LNCAP (cell line): Measurements from ENCODE around the gene UGT1A4.

Source experiments
- TF ChIP-seq, protein P1 (sequence below): fragments of 450-650 bp; IDR thresholded peaks from 2 replicates; pipeline ENCODE4 v1.5.1; 2017; ENCODE audit warnings: mild to moderate bottlenecking

Gene UGT1A4

DNA sequence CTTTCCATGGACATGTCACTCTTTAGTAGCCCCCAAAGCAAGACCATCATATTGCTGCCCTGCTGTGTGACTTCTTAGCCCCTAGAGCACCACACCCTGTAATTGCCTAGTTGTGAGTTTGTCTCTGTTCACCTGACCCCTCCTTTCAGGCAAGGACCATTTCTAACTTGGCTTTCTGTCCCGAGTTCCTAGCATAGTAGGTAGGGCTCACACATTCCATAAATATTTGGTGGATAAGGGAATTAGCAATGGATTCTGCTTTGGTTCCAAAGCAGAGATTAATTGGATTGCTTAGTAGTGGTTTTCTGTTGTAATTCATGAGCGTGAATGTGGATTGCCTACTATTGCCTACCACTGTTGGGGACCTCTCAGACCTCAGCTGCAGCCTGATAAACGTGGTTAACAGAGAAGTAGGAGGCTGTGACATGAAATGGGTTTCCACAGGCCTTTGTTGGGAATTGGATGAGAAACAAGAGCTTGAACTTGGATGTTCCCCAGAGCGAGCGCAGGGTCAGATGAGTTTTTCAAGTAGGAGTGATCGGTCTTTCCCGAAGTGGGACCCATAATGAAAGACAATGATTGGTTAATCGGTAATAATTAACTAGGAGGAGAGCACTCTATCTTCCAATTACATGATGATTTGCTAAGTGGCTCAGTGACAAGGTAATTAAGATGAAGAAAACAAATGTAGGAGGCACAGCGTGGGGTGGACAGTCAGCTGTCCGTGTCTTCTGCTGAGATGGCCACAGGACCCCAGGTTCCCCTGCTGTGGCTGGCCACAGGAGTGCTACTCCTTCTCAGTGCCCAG, 28.1 kb downstream of the UGT1A4 start:
- TF ChIP-seq, protein P1, sequence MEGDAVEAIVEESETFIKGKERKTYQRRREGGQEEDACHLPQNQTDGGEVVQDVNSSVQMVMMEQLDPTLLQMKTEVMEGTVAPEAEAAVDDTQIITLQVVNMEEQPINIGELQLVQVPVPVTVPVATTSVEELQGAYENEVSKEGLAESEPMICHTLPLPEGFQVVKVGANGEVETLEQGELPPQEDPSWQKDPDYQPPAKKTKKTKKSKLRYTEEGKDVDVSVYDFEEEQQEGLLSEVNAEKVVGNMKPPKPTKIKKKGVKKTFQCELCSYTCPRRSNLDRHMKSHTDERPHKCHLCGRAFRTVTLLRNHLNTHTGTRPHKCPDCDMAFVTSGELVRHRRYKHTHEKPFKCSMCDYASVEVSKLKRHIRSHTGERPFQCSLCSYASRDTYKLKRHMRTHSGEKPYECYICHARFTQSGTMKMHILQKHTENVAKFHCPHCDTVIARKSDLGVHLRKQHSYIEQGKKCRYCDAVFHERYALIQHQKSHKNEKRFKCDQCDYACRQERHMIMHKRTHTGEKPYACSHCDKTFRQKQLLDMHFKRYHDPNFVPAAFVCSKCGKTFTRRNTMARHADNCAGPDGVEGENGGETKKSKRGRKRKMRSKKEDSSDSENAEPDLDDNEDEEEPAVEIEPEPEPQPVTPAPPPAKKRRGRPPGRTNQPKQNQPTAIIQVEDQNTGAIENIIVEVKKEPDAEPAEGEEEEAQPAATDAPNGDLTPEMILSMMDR: no peak

DNA sequence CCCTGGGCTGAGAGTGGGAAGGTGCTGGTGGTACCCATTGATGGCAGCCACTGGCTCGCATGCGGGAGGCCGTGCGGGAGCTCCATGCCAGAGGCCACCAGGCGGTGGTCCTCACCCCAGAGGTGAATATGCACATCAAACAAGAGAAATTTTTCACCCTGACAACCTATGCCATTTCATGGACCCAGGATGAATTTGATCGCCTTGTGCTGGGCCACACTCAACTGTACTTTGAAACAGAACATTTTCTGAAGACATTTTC, 28.7 kb downstream of the UGT1A4 start:
- TF ChIP-seq, protein P1: no peak

DNA sequence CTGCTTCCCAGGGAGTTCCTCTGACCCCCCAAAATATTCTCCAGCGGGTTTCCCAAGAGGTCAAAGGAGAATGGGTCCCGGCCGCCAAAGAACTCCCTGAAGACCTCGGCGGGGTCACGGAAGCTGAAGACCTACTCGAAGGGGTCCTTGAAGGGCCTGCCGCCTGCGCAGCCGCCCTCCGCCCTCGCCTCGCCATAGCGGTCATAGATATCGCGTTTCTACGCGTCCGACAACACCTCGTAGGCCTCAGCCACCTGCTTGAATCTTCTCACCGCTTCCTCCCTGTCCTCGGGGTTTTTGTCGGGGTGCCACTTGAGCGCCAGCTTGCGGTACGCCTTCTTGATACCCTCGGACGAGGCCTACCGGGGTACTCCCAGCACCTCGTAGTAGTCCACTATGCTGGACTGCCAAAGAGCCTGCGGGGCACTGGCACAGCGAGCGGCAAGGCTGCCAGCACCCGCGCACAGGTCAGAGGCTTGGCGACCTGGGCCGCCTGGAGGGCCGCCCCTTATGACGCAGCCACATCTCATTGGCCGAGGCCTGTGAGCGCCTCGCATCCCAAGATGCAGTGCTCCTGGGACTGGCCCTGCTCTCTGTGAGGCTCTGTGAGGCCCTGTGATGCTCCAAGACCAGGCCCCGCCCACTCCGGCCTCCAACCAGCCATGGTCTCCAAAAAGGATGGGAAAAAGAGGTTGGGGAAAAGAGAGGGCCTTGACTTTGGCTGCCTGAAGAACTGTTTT, 36.5 kb downstream of the UGT1A4 start:
- TF ChIP-seq, protein P1: no peak

DNA sequence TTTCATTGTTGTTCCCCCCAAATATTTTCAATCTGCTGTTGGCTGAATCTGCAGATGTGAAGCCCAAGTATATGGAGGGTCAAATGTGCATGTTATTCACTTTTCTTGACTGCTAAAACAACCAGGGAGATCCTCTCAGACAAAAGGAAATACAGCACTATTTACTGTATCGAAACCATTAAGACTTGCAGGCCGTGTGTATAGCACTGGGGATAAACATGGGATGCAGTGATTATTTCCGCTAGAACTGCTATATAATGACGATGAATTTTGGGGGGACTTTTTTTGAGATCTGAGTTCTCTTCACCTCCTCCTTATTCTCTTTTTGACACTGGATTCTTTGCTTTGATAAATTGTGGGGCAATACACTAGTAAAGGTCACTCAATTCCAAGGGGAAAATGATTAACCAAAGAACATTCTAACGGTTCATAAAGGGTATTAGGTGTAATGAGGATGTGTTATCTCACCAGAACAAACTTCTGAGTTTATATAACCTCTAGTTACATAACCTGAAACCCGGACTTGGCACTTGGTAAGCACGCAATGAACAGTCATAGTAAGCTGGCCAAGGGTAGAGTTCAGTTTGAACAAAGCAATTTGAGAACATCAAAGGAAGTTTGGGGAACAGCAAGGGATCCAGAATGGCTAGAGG, 38.0 kb downstream of the UGT1A4 start:
- TF ChIP-seq, protein P1: no peak

DNA sequence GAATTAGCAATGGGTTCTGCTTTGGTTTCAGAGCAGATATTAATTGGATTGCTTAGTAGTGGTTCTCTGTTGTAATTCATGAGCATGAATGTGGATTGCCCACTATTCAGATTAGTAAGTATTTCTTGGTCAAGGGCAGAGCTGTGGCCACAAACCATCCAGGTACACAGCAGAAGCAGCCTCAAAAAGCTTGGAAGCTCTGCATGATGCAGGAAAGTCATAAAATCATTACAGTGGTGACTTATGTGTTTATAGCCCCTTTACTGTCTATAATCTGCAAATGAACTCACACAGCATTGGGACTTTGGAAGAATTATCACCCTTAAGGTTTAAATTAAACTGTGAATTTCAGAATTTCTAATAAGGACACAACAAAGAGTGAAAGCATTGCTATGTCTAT, 39.6 kb downstream of the UGT1A4 start:
- TF ChIP-seq, protein P1: no peak

DNA sequence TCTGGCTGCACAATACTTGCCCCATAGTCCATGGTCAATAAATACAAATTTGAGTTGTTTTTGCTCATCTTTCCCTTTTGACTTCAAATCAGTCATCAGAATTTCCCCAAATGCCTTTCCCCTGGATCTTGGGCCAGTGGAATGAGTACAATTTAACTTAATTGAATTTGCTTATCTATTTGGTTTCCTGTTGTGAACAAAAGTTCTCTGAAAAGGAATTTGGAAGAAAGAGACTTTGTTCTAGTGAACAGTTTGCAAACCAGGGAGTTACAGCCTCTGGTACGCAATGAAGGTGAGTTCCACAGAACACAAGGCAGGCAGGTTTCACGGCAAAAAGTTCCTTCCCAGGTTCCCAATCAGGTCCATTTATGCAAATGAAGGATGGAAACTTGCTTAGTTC, 40.3 kb downstream of the UGT1A4 start:
- TF ChIP-seq, protein P1: no peak

DNA sequence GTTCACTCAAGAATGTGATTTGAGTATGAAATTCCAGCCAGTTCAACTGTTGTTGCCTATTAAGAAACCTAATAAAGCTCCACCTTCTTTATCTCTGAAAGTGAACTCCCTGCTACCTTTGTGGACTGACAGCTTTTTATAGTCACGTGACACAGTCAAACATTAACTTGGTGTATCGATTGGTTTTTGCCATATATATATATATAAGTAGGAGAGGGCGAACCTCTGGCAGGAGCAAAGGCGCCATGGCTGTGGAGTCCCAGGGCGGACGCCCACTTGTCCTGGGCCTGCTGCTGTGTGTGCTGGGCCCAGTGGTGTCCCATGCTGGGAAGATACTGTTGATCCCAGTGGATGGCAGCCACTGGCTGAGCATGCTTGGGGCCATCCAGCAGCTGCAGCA, 41.5 kb downstream of the UGT1A4 start, which contains the start of gene UGT1A1:
Gene UGT1A1, plus strand, starts transcription at position 228 of the 400 bp plus-strand sequence. Its CDS starts 18 bp downstream, at position 246.
- TF ChIP-seq, protein P1: no peak
